H1 (cell line): ENCODE data around the gene CELSR1. TPM values are rescaled to one million over a fixed set of nuclear protein-coding genes. Genes with fewer than 3 reads are reported as not detected.

ENCODE experiments used
- CTCF ChIA-PET: fragments of 300-600 bp; sonication (Branson Sonifier 250); formaldehyde crosslinking; loops from one replicate; lab custom pipeline; 2021; ENCODE audit not compliant: partially characterized antibody; lab: Charles Lee
- POLR2A ChIA-PET: fragments of 300-600 bp; sonication (Branson Sonifier 250); formaldehyde crosslinking; loops from one replicate; lab custom pipeline; 2021; ENCODE audit warnings: inconsistent platforms; ENCODE audit not compliant: partially characterized antibody; lab: Charles Lee
- DNase-seq, 2 experiments: peaks; one replicate each; pipeline versions ENCODE4 v3.0.0 to v3.0.0-alpha.2; 2010 to 2022; ENCODE audit warnings: low spot score in 2 of 2, low read depth in 1 of 2, mixed read lengths in 1 of 2
- FAIRE-seq: peaks from 2 replicates; lab custom pipeline; 2011; peaks lifted over from hg19 to GRCh38; lab: Jason Lieb, UNC
- H2AFZ ChIP-seq: 2 replicates; pipeline ENCODE4 v1.8.1; 2012; ENCODE audit warnings: low read length, inconsistent platforms
- H2AK5ac ChIP-seq: 2 replicates; pipeline ENCODE4 v1.6.1; 2013; ENCODE audit warnings: low read depth, low read length
- H2BK120ac ChIP-seq: replicated peaks from 2 replicates; pipeline ENCODE3; 2013; ENCODE audit warnings: low read depth, low read length, inconsistent platforms
- H2BK12ac ChIP-seq: 2 replicates; pipeline ENCODE4 v1.6.1; 2013; ENCODE audit warnings: low read depth, low read length
- H2BK15ac ChIP-seq: 2 replicates; pipeline ENCODE4 v1.6.1; 2013; ENCODE audit warnings: low read length
- H2BK20ac ChIP-seq: 2 replicates; pipeline ENCODE4 v1.6.1; 2013; ENCODE audit warnings: low read length
- H2BK5ac ChIP-seq: 2 replicates; pipeline ENCODE4 v1.6.1; 2013; ENCODE audit warnings: low read depth, low read length
- H3K14ac ChIP-seq: 2 replicates; pipeline ENCODE4 v1.6.1; 2013; ENCODE audit warnings: inconsistent platforms; ENCODE audit not compliant: insufficient read length
- H3K18ac ChIP-seq: 2 replicates; pipeline ENCODE4 v1.6.1; 2013; ENCODE audit warnings: low read length; ENCODE audit errors: extremely low read depth
- H3K23ac ChIP-seq: 2 replicates; pipeline ENCODE4 v1.6.1; 2013; ENCODE audit warnings: inconsistent platforms; ENCODE audit not compliant: insufficient read length
- H3K23me2 ChIP-seq: 2 replicates; pipeline ENCODE4 v1.6.1; 2013; ENCODE audit warnings: low read depth, low read length
- H3K27ac ChIP-seq: 2 replicates; pipeline ENCODE4 v1.6.1; 2011; ENCODE audit warnings: low read depth, low read length, inconsistent platforms
- H3K27me3 ChIP-seq, 4 experiments: replicated peaks in 1 of 4; 1 replicate in 1 of 4; 2 replicates in 3 of 4; pipeline versions ENCODE4 v1.6.1 to v1.8.1; 2011 to 2013; ENCODE audit warnings: low read length in 3 of 4, mild to moderate bottlenecking in 3 of 4, inconsistent platforms in 2 of 4, mixed read lengths in 2 of 4, moderate library complexity in 1 of 4; ENCODE audit not compliant: control insufficient read depth in 3 of 4, insufficient read depth in 3 of 4; ENCODE audit errors: extremely low read depth in 1 of 4
- H3K36me3 ChIP-seq, 4 experiments: 2 replicates each; pipeline versions ENCODE4 v1.6.1 to v1.8.1; 2011 to 2013; ENCODE audit warnings: mild to moderate bottlenecking in 4 of 4, low read length in 3 of 4, moderate library complexity in 2 of 4, control low read depth in 1 of 4, inconsistent platforms in 1 of 4; ENCODE audit not compliant: insufficient read depth in 4 of 4, control insufficient read depth in 2 of 4
- H3K4ac ChIP-seq: replicated peaks from 2 replicates; pipeline ENCODE3; 2013; ENCODE audit warnings: low read length, low read depth, mixed read lengths, inconsistent platforms; ENCODE audit not compliant: insufficient read length
- H3K4me1 ChIP-seq, 4 experiments: replicated peaks in 1 of 4; 1 replicate in 1 of 4; 2 replicates in 3 of 4; pipeline versions ENCODE4 v1.6.1 to v1.8.1; 2011 to 2013; ENCODE audit warnings: low read length in 3 of 4, inconsistent platforms in 2 of 4, mixed read lengths in 1 of 4; ENCODE audit not compliant: insufficient read depth in 4 of 4, control insufficient read depth in 3 of 4
- H3K4me2 ChIP-seq, 2 experiments: 2 replicates each; pipeline versions ENCODE4 v1.6.1 to v1.8.1; 2011 to 2013; ENCODE audit warnings: low read depth in 2 of 2, low read length in 2 of 2, control low read depth in 1 of 2, inconsistent platforms in 1 of 2, mild to moderate bottlenecking in 1 of 2; ENCODE audit not compliant: insufficient read depth in 1 of 2
- H3K4me3 ChIP-seq, 4 experiments: fragments of 200-600, 300-600 bp in 1 of 4; sonication (generic), shearing (Covaris generic), sonication (Bioruptor Twin) in 1 of 4; 2 replicates each; pipeline versions ENCODE4 v1.5.1 to v1.8.1; 2011 to 2016; ENCODE audit warnings: low read length in 4 of 4, low read depth in 3 of 4, control low read depth in 2 of 4, inconsistent platforms in 2 of 4, mild to moderate bottlenecking in 2 of 4, mixed read lengths in 1 of 4, moderate library complexity in 1 of 4; ENCODE audit not compliant: insufficient read depth in 2 of 4; ENCODE audit errors: extremely low read depth in 1 of 4
- H3K56ac ChIP-seq: replicated peaks from 2 replicates; pipeline ENCODE3; 2013; ENCODE audit warnings: low read depth, mild to moderate bottlenecking, mixed read lengths, low read length, inconsistent platforms; ENCODE audit not compliant: insufficient read length
- H3K79me1 ChIP-seq: 2 replicates; pipeline ENCODE4 v1.6.1; 2013; ENCODE audit warnings: low read depth, low read length, control low read depth
- H3K79me2 ChIP-seq, 2 experiments: 2 replicates each; pipeline versions ENCODE4 v1.6.1 to v1.8.1; 2012 to 2013; ENCODE audit warnings: low read length in 2 of 2, mild to moderate bottlenecking in 2 of 2, inconsistent platforms in 1 of 2; ENCODE audit not compliant: insufficient read depth in 2 of 2, control insufficient read depth in 1 of 2
- H3K9ac ChIP-seq, 4 experiments: replicated peaks in 1 of 4; 1 replicate in 1 of 4; 2 replicates in 3 of 4; pipeline versions ENCODE4 v1.6.1 to v1.8.1; 2011 to 2013; ENCODE audit warnings: low read depth in 3 of 4, low read length in 3 of 4, control low read depth in 2 of 4, mild to moderate bottlenecking in 2 of 4, moderate library complexity in 2 of 4, inconsistent platforms in 1 of 4; ENCODE audit errors: extremely low read depth in 1 of 4
- H3K9me3 ChIP-seq, 2 experiments: 2 replicates each; pipeline versions ENCODE4 v1.6.1 to v1.8.1; 2012 to 2013; ENCODE audit warnings: mild to moderate bottlenecking in 2 of 2, moderate library complexity in 2 of 2, control low read depth in 1 of 2, inconsistent platforms in 1 of 2, low read depth in 1 of 2, low read length in 1 of 2, mixed read lengths in 1 of 2; ENCODE audit not compliant: insufficient read depth in 2 of 2
- H4K20me1 ChIP-seq, 2 experiments: replicated peaks in 1 of 2; 2 replicates each; pipeline versions ENCODE3 to v1.8.1; 2011 to 2013; ENCODE audit warnings: inconsistent platforms in 2 of 2, low read length in 2 of 2, mild to moderate bottlenecking in 1 of 2; ENCODE audit not compliant: insufficient read depth in 2 of 2, control insufficient read depth in 1 of 2
- H4K5ac ChIP-seq: 2 replicates; pipeline ENCODE4 v1.6.1; 2013; ENCODE audit warnings: low read length, low read depth, mixed read lengths, inconsistent platforms; ENCODE audit not compliant: insufficient read length
- H4K8ac ChIP-seq: 2 replicates; pipeline ENCODE4 v1.8.0; 2013; ENCODE audit warnings: mild to moderate bottlenecking, moderate library complexity, low read length, inconsistent platforms; ENCODE audit not compliant: insufficient read depth; ENCODE audit errors: extremely low read depth
- H4K91ac ChIP-seq: replicated peaks from 2 replicates; pipeline ENCODE3; 2013; ENCODE audit warnings: low read length, mixed read lengths, inconsistent platforms; ENCODE audit not compliant: insufficient read length
- BACH1 ChIP-seq: IDR thresholded peaks from 2 replicates; pipeline ENCODE4 v1.6.1; 2012; ENCODE audit warnings: low read length, improper control_type of control experiment
- CTBP2 ChIP-seq: IDR thresholded peaks from 2 replicates; pipeline ENCODE4 v1.7.0; 2011; ENCODE audit warnings: borderline replicate concordance, mild to moderate bottlenecking, moderate library complexity, mixed read lengths, low read length; ENCODE audit not compliant: insufficient read depth, insufficient read length
- HDAC2 ChIP-seq, 2 experiments: fragments of 300-600 bp in 1 of 2; sonication (generic) in 1 of 2; IDR thresholded peaks; 2 replicates each; pipeline ENCODE4 v1.6.1; 2011 to 2012; ENCODE audit warnings: low read depth in 2 of 2, low read length in 2 of 2, mild to moderate bottlenecking in 2 of 2, moderate library complexity in 2 of 2, borderline replicate concordance in 1 of 2, inconsistent platforms in 1 of 2
- WGBS, 2 experiments: shearing (Covaris generic) in 1 of 2; methylation state at CpG; one replicate each; pipeline versions ENCODE4 v1.1.6 to v1.1.7; 2013 to 2015; ENCODE audit warnings: low lambda C conversion rate in 2 of 2, mixed read lengths in 2 of 2, inconsistent platforms in 1 of 2, low coverage in 1 of 2, missing lambda C conversion rate in 1 of 2; ENCODE audit not compliant: insufficient replicate concordance in 2 of 2, insufficient coverage in 1 of 2, insufficient read length in 1 of 2; ENCODE audit errors: extremely low coverage in 1 of 2, missing lambda C conversion rate in 1 of 2; 5-methylcytosine and 5-hydroxymethylcytosine counted together
- polyA plus RNA-seq, 7 experiments: library from polyadenylated mRNA; depleted of rRNA in 3 of 7; stranded (reverse) in 5 of 7; unstranded in 2 of 7; fragments of >200 nt in 5 of 7; fragments of 200-250 nt in 2 of 7; gene quantifications; 1 replicate in 5 of 7; 2 replicates in 1 of 7; 4 replicates in 1 of 7; pipeline versions ENCODE4 v1.2.1 to v1.2.3, GENCODE V29; 2011 to 2013; ENCODE audit warnings: missing spikeins in 2 of 7, mixed read lengths in 2 of 7
- total RNA-seq: library from RNA; stranded (reverse); fragmentation: NEBNext Ultra II Directional; extraction: Animal tissue kit (Norgen Biotek cat#: 25700); gene quantifications from 2 replicates; pipeline ENCODE4 v1.2.1, GENCODE V29; 2021

The CELSR1 gene
- total and polyA plus RNA-seq, 2 of the 8 experiments (the other 6 are each of a cell fraction or from before 2014, with no cell fraction given), result 9.0 to 12.4 TPM

- Histone ChIP-seq H3K36me3 (no peaks in the 10 kb centered on the region), H2BK15ac (no peak overlapping the region), H3K4me1 (no peaks in the 10 kb centered on the region), H4K20me1 (no peaks in the 10 kb centered on the region), H3K27ac (no peak overlapping the region), H2BK5ac (no peak overlapping the region), H2AK5ac (no peak overlapping the region), H3K23ac (no peak overlapping the region), H4K8ac (no peak overlapping the region), H3K27me3 (no peaks in the 10 kb centered on the region), H3K9me3 (no peaks in the 10 kb centered on the region), H3K4ac (no peak overlapping the region), H3K9ac (no peak overlapping the region), H4K5ac (no peak overlapping the region), H2AFZ (no peak overlapping the region), H4K91ac (no peak overlapping the region), H3K14ac (no peak overlapping the region), H2BK120ac (no peak overlapping the region), H3K79me2 (no peaks in the 10 kb centered on the region), H3K4me3 (no peak overlapping the region), H3K56ac (no peak overlapping the region), H3K23me2 (no peaks in the 10 kb centered on the region), H2BK12ac (no peak overlapping the region), H3K79me1 (no peaks in the 10 kb centered on the region), H3K4me2 (no peak overlapping the region), H2BK20ac (no peak overlapping the region), H3K18ac (no peak overlapping the region)
- FAIRE-seq (no peak), DNase-seq (no peak)
- TF ChIP-seq HDAC2 (IDR thresholded peaks at IDR 0.05; ENCODE audit: borderline replicate concordance in 1 of 2, low read depth in 2 of 2, low read length in 2 of 2) (no peak), BACH1 (no peak), CTBP2 (no peak)
- 96% methylated on average over 6 of the region's 6 CpGs; no CpG with 5 or more reads in 1 of the 2 experiments for WGBS, 2 experiments
- ChIA-PET CTCF (interaction anchor here (0.6 to 1.4 kb wide), 4 partner anchors 22 to 167 kb away, joined by 3 to 7 read pairs (median 3); no protein-coding TSS in a partner anchor), POLR2A (interaction anchor here (1.0 to 1.1 kb wide), 2 partner anchors 9 to 26 kb away, joined by 3 to 4 read pairs; no protein-coding TSS in a partner anchor)
Observed at GRCh38 chr22:46469711-46470110, 67.7 kb downstream of the CELSR1 start.
